Measurements from ENCODE around the gene TRIM66.

Gene TRIM66

GRCh38 chr11:8706673-8707432 is 24.4 kb upstream of the TRIM66 start:
- Histone ChIP-seq H3K36me3 (ENCODE audit: control insufficient read depth, insufficient read depth, low read length) (no peaks in the 10 kb centered on the region), H3K27me3 (replicated peaks; ENCODE audit: control insufficient read depth, insufficient read depth, low read length) (no peaks in the 10 kb centered on the region), H3K4me3 (replicated peaks; ENCODE audit: low read depth, low read length) (no peak overlapping the region)
- DNase-seq (ENCODE audit: extremely low read depth, insufficient read length): no peak
- TF ChIP-seq, protein P1, sequence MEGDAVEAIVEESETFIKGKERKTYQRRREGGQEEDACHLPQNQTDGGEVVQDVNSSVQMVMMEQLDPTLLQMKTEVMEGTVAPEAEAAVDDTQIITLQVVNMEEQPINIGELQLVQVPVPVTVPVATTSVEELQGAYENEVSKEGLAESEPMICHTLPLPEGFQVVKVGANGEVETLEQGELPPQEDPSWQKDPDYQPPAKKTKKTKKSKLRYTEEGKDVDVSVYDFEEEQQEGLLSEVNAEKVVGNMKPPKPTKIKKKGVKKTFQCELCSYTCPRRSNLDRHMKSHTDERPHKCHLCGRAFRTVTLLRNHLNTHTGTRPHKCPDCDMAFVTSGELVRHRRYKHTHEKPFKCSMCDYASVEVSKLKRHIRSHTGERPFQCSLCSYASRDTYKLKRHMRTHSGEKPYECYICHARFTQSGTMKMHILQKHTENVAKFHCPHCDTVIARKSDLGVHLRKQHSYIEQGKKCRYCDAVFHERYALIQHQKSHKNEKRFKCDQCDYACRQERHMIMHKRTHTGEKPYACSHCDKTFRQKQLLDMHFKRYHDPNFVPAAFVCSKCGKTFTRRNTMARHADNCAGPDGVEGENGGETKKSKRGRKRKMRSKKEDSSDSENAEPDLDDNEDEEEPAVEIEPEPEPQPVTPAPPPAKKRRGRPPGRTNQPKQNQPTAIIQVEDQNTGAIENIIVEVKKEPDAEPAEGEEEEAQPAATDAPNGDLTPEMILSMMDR (IDR thresholded peaks at IDR 0.05; ENCODE audit: insufficient read depth, low read length, poor library complexity, severe bottlenecking): no peak

DNA sequence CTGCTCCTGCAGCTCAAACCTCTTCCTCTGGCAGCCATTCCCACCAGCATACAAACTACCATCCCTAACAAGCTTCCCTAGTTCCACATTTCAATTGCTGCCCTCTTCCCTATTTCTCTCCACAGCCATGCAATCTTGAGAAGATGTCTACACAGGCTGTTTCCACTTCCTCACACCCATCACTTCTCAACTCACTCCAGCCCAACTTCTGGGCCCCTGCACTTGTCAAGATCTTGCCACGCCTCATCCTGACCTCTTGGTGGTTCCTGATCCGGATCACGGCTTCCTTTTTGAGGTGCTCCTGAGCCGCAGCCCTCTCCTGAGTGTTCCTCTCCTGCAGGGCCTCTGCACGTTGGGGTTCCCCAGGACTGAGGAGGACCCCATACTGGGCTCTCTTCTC is 22.7 kb upstream of the TRIM66 start:
- no peak for DNase-seq (ENCODE audit: extremely low read depth, insufficient read length)
- Histone ChIP-seq H3K36me3 (ENCODE audit: control insufficient read depth, insufficient read depth, low read length) (no peaks in the 10 kb centered on the region), H3K27me3 (replicated peaks; ENCODE audit: control insufficient read depth, insufficient read depth, low read length) (no peaks in the 10 kb centered on the region), H3K4me3 (replicated peaks; ENCODE audit: low read depth, low read length) (no peak overlapping the region)
- TF ChIP-seq, protein P1 (IDR thresholded peaks at IDR 0.05; ENCODE audit: insufficient read depth, low read length, poor library complexity, severe bottlenecking): no peak

DNA sequence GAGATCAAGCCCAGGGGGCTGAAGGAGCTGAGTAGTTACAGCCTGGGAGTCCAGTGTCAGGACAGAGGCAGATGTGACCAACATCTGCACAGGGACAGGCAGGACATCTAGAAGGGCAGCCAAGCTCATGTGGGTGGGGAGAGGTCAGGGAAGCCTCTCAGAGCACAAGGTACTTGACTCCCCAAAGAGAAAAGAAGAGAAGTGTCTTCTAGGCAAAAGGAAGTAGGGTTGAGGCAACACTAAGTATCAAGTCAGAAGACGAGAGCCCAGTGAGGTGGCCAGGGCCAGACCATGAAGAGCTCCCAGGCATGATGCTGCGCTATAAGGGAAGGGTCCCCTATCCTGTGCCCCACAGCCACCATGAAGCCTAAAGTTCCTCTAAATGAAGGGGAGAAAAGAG is 21.7 kb upstream of the TRIM66 start:
- TF ChIP-seq, protein P1 (IDR thresholded peaks at IDR 0.05; ENCODE audit: insufficient read depth, low read length, poor library complexity, severe bottlenecking): no peak
- Histone ChIP-seq H3K4me3 (replicated peaks; ENCODE audit: low read depth, low read length) (no peak overlapping the region), H3K27me3 (replicated peaks; ENCODE audit: control insufficient read depth, insufficient read depth, low read length) (no peaks in the 10 kb centered on the region), H3K36me3 (ENCODE audit: control insufficient read depth, insufficient read depth, low read length) (no peaks in the 10 kb centered on the region)
- no peak for DNase-seq (ENCODE audit: extremely low read depth, insufficient read length)

DNA sequence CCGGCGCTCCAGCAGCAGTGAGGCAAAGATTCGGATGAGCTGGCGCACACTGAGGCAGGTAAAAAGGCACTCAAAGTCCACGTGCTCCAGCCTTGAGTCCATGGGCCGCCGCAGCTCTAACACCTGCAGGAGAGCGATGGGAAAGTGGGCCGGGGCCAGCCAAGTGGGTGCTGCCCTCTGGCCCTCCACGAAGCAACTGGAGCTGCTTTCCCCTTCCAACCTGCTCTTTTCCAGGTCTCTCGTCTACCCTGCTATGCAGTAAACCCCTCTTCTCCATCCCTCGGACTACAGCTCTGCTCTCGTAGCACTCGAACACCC is 20.1 kb upstream of the TRIM66 start:
- no peak for DNase-seq (ENCODE audit: extremely low read depth, insufficient read length)
- TF ChIP-seq, protein P1 (IDR thresholded peaks at IDR 0.05; ENCODE audit: insufficient read depth, low read length, poor library complexity, severe bottlenecking): no peak
- no peaks in the 10 kb centered on the region for H3K36me3 ChIP-seq (ENCODE audit: control insufficient read depth, insufficient read depth, low read length)

DNA sequence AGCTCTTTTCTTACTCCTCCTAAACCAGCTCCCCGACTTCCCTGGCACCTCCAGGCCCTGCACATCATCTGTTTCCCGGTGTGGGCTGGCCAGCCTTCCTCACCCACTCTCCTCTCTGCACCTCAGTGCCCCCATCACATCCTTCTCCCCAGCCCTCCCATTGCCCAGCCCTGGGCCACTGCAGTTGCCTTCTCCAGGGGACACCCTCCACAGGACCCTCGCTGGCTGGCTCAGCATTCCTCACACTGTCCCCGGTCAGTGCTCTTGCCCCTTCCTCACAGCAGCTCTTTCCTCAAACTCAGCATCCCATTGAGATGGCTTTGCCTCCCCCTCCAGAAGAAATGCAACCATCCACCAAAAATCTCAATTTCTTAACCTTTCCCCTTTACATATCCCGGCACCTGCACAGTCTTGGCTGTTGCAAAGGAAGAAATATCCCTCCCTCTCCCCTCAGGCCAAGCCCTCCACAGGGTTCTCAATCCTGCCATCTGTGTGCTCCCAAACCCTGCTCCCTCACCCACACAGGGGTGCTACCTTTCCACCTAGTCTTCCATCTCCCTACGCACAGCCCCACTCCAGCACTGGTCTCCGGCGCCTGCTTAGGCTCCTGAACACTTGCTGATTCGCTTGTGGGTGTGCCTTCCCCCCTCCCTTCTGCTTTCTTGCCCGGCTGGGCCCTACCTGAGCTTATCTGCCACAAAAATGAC is 19.6 kb upstream of the TRIM66 start:
- Histone ChIP-seq H3K27me3 (replicated peaks; ENCODE audit: control insufficient read depth, insufficient read depth, low read length) (no peaks in the 10 kb centered on the region), H3K4me3 (replicated peaks; ENCODE audit: low read depth, low read length) (no peak overlapping the region), H3K36me3 (ENCODE audit: control insufficient read depth, insufficient read depth, low read length) (no peaks in the 10 kb centered on the region)
- TF ChIP-seq, protein P1 (IDR thresholded peaks at IDR 0.05; ENCODE audit: insufficient read depth, low read length, poor library complexity, severe bottlenecking): no peak
- DNase-seq (ENCODE audit: extremely low read depth, insufficient read length): no peak

More for the DNA sequence above, 20.1 kb upstream of the TRIM66 start:
- Histone ChIP-seq H3K4me3 (replicated peaks; ENCODE audit: low read depth, low read length) (no peak overlapping the region), H3K27me3 (replicated peaks; ENCODE audit: control insufficient read depth, insufficient read depth, low read length) (no peaks in the 10 kb centered on the region)
